Naive thymus-derived CD8-positive, alpha-beta T cell (primary cell): ENCODE data around the gene GIGYF1. TPM values are rescaled to one million over a fixed set of nuclear protein-coding genes. Genes with fewer than 3 reads are reported as not detected.
A peak's percentile ranks its signal among the peaks of the same experiment; 100 is the strongest.
"Not testable (repeated sequence)": the region's sequence is repeated elsewhere in the genome, so short reads cannot be mapped to it uniquely, and the experiment has no call there.

ENCODE experiments used
- ATAC-seq, 2 donors: fragments of 150-1000 bp; cut with Tn5 transposase in 1 of 2; sonication (Bioruptor Pico), chemical (Tn5 transposase) in 1 of 2; 1 replicate in 1 of 2; 2 replicates in 1 of 2; pipeline ENCODE4 v1.10.0; 2021; ENCODE audit warnings: mild to moderate bottlenecking in 2 of 2, moderate library complexity in 2 of 2
- POLR2A ChIA-PET: fragments of 350-600 bp; sonication (Branson Sonifier 250); formaldehyde crosslinking; loops from one replicate; lab custom pipeline; 2021; ENCODE audit warnings: antibody characterized with exemption; lab: Charles Lee
- DNase-seq, 10 donors: peaks; one replicate each; pipeline versions ENCODE4 v3.0.0 to v3.0.0-alpha.2; 2020 to 2022
- H3K27ac Mint-ChIP-seq, 10 donors: one replicate each; pipeline ENCODE4 v1.8.0; 2020 to 2022; ENCODE audit warnings: mild to moderate bottlenecking in 10 of 10, mixed read lengths in 10 of 10, moderate library complexity in 4 of 10, inconsistent platforms in 1 of 10
- H3K27me3 Mint-ChIP-seq, 5 donors: one replicate each; pipeline ENCODE4 v1.8.0; 2021 to 2022; ENCODE audit warnings: mixed read lengths in 5 of 5
- H3K36me3 Mint-ChIP-seq, 3 donors: one replicate each; pipeline ENCODE4 v1.8.0; 2020 to 2022; ENCODE audit warnings: mixed read lengths in 3 of 3, mild to moderate bottlenecking in 2 of 3, inconsistent platforms in 1 of 3
- H3K4me1 Mint-ChIP-seq, 4 donors: one replicate each; pipeline ENCODE4 v1.8.0; 2021 to 2022; ENCODE audit warnings: mixed read lengths in 4 of 4
- H3K4me3 Mint-ChIP-seq, 10 donors: one replicate each; pipeline ENCODE4 v1.8.0; 2020 to 2022; ENCODE audit warnings: mild to moderate bottlenecking in 10 of 10, mixed read lengths in 10 of 10, moderate library complexity in 6 of 10, inconsistent platforms in 1 of 10
- H3K9me3 Mint-ChIP-seq, 9 donors: one replicate each; pipeline ENCODE4 v1.8.0; 2020 to 2022; ENCODE audit warnings: mixed read lengths in 9 of 9, mild to moderate bottlenecking in 3 of 9, inconsistent platforms in 1 of 9, moderate library complexity in 1 of 9
- polyA plus RNA-seq, 3 donors: library from polyadenylated mRNA; unstranded; fragments of 300-500 nt; fragmentation: Illumina TruSeq; gene quantifications; one replicate each; pipeline ENCODE4 v1.2.3, GENCODE V29; 2021
- total RNA-seq, 8 experiments: library from RNA in 2 of 8; stranded (reverse) in 2 of 8; gene quantifications; one replicate each; pipeline ENCODE4 v1.2.3 and lab custom pipeline; 2021 to 2026

Gene GIGYF1, protein sequence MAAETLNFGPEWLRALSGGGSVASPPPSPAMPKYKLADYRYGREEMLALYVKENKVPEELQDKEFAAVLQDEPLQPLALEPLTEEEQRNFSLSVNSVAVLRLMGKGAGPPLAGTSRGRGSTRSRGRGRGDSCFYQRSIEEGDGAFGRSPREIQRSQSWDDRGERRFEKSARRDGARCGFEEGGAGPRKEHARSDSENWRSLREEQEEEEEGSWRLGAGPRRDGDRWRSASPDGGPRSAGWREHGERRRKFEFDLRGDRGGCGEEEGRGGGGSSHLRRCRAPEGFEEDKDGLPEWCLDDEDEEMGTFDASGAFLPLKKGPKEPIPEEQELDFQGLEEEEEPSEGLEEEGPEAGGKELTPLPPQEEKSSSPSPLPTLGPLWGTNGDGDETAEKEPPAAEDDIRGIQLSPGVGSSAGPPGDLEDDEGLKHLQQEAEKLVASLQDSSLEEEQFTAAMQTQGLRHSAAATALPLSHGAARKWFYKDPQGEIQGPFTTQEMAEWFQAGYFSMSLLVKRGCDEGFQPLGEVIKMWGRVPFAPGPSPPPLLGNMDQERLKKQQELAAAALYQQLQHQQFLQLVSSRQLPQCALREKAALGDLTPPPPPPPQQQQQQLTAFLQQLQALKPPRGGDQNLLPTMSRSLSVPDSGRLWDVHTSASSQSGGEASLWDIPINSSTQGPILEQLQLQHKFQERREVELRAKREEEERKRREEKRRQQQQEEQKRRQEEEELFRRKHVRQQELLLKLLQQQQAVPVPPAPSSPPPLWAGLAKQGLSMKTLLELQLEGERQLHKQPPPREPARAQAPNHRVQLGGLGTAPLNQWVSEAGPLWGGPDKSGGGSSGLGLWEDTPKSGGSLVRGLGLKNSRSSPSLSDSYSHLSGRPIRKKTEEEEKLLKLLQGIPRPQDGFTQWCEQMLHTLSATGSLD (N-terminal part only)
- total RNA-seq: 100 to 1,000 TPM; 118 to 122 TPM
- 1 to 10 TPM in 2 of 3 donors, under 1 TPM in 1; 0.83 to 3.0 (median 1.0) TPM for polyA plus RNA-seq
- total RNA-seq (lab: John Stamatoyannopoulos, UW): 192 to 397 (median 244) reads per million in 6 experiments

- Mint-ChIP-seq H3K4me1 (peaks cover 19 to 42% (median 35%) of the 10 kb centered on the region in 4 donors), H3K9me3 (no peaks in the 10 kb centered on the region), H3K27me3 (no peaks in the 10 kb centered on the region), H3K36me3 (peaks cover 0 to 5% (median 5%) of the 10 kb centered on the region in 3 donors), H3K4me3 (peak within 1 kb of the TSS; percentile 88 to 99 (median 95)), H3K27ac (peak within 1 kb of the TSS; percentile 91 to 98 (median 94))
- DNase-seq (peak; percentile 41 to 80 (median 64)), ATAC-seq (peak; percentile 73 to 77)
- POLR2A ChIA-PET: interaction anchor here (0.6 to 12.7 kb wide), 11 partner anchors 12 to 144 kb away, joined by 3 to 170 read pairs (median 8); partner anchors contain the start of genes FBXO24, LRCH4, MOSPD3 and POP7
These were observed at the start of gene GIGYF1 for GRCh38 chr7:100694098-100694745. GIGYF1 (minus strand) TSS chr7:100694250; CDS start chr7:100688238, 6,012 bp downstream.

- peaks cover 1 to 19% (median 4%) of the 10 kb centered on the region in 5 donors for H3K27me3 Mint-ChIP-seq
- DNase-seq (no peak), ATAC-seq (no peak)
- H3K36me3 Mint-ChIP-seq: no peaks in the 10 kb centered on the region
- H3K4me1 Mint-ChIP-seq: peaks cover 0 to 3% (median under 1%) of the 10 kb centered on the region in 4 donors
- no peak overlapping the region for H3K27ac Mint-ChIP-seq
- POLR2A ChIA-PET: no interaction called here
- peaks cover 0 to 10% (median 3%) of the 10 kb centered on the region in 9 donors for H3K9me3 Mint-ChIP-seq
- no peak overlapping the region for H3K4me3 Mint-ChIP-seq
These were observed 45.9 kb upstream of the GIGYF1 start for GRCh38 chr7:100739934-100740333.

- H3K4me3 Mint-ChIP-seq: no peak overlapping the region
- H3K27ac Mint-ChIP-seq: no peak overlapping the region
- peaks cover 0 to 4% (median 1%) of the 10 kb centered on the region in 4 donors for H3K4me1 Mint-ChIP-seq
- H3K27me3 Mint-ChIP-seq: peaks cover 0 to 12% (median 9%) of the 10 kb centered on the region in 5 donors
- POLR2A ChIA-PET: interaction anchor here (0.6 kb wide), 1 partner anchor 128 kb away, joined by 4 read pairs; no protein-coding TSS in a partner anchor
- no peaks in the 10 kb centered on the region for H3K36me3 Mint-ChIP-seq
- ATAC-seq: no peak
- no peak for DNase-seq
- no peaks in the 10 kb centered on the region for H3K9me3 Mint-ChIP-seq
These were observed 42.6 kb upstream of the GIGYF1 start for GRCh38 chr7:100736671-100737070.

DNA sequence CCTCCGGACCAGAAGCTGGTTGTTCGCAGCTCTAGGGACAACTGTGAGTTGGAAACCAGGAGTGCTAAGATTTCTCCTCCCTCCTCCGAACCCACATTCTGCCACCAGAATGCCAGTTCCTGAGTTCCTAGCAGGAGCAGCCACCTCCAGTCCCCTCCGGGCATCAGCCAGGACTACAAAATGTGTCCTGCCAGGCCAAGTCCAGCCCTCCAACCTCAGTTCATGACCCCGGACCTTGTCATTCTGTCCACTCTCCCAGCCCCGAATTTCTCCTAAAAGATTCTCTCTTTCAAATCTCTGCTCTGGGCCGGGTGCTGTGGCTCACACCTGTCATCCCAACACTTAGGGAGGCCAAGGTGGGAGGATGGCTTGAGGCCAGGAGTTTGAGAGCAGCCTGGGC lies 41.7 kb upstream of the GIGYF1 start:
- H3K4me1 Mint-ChIP-seq: peaks cover 0 to 4% (median 1%) of the 10 kb centered on the region in 4 donors
- no peaks in the 10 kb centered on the region for H3K36me3 Mint-ChIP-seq
- POLR2A ChIA-PET: no interaction called here
- peaks cover 0 to 19% (median 9%) of the 10 kb centered on the region in 5 donors for H3K27me3 Mint-ChIP-seq
- H3K27ac Mint-ChIP-seq: no peak overlapping the region
- no peak overlapping the region for H3K4me3 Mint-ChIP-seq
- ATAC-seq (no peak), DNase-seq (no peak)
- no peaks in the 10 kb centered on the region for H3K9me3 Mint-ChIP-seq

DNA sequence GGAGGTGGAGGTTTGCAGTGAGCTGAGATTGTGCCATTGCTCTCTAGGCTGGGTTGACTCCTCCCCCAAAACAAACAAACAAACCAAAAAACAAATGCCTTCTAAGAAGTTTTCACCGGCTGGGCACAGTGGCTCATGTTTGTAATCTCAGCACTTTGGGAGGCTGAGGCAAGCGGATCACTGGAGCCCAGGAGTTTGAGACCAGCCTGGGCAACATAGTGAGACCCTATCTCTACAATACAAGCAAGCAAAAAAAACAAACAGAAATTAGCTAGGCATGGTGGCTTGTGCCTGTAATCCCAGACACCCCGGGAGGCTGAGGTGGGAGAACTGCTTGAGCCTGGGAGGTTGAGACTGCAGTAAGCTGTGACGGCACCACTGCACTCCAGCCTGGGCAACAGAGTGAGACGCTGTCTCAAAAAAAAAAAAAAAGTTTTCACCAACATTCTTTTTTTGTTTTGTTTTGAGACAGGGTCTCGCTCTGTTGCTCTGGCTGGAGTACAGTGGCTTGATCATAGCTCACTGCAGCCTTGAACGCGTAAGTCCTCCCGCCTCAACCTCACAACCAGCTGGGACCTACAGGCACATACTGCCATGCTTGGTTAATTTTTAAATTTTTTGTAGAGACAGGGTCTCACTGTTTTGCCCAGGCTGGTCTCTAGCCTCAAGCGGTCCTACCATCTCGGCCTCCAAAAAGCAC lies 38.0 kb upstream of the GIGYF1 start:
- Mint-ChIP-seq H3K27ac (no peak overlapping the region), H3K36me3 (no peaks in the 10 kb centered on the region), H3K27me3 (peaks cover 0 to 27% (median 17%) of the 10 kb centered on the region in 5 donors), H3K4me1 (peaks cover 0 to 4% (median 1%) of the 10 kb centered on the region in 4 donors), H3K4me3 (no peak overlapping the region), H3K9me3 (no peaks in the 10 kb centered on the region)
- POLR2A ChIA-PET: no interaction called here
- DNase-seq (no peak), ATAC-seq (no peak)

GRCh38 chr7:100730136-100730800 lies 36.2 kb upstream of the GIGYF1 start:
- Mint-ChIP-seq H3K27ac (no peak overlapping the region), H3K36me3 (no peaks in the 10 kb centered on the region), H3K4me1 (peaks cover under 1 to 4% (median 2%) of the 10 kb centered on the region in 4 donors), H3K4me3 (no peak overlapping the region), H3K27me3 (peaks cover 0 to 18% (median 16%) of the 10 kb centered on the region in 5 donors), H3K9me3 (no peaks in the 10 kb centered on the region)
- ATAC-seq (no peak), DNase-seq (no peak)
- POLR2A ChIA-PET: no interaction called here

GRCh38 chr7:100728196-100728595 lies 34.1 kb upstream of the GIGYF1 start:
- H3K27ac Mint-ChIP-seq: peak overlapping the region in 1 of 10 donors; percentile 87
- peaks cover 2 to 6% (median 3%) of the 10 kb centered on the region in 4 donors for H3K4me1 Mint-ChIP-seq
- POLR2A ChIA-PET: interaction anchor here (0.8 to 1.1 kb wide), 2 partner anchors 19 to 22 kb away, joined by 3 to 4 read pairs; partner anchors contain the start of gene POP7
- H3K9me3 Mint-ChIP-seq: no peaks in the 10 kb centered on the region
- H3K27me3 Mint-ChIP-seq: peaks cover under 1 to 34% (median 17%) of the 10 kb centered on the region in 5 donors
- no peak for ATAC-seq
- DNase-seq: no peak
- no peak overlapping the region for H3K4me3 Mint-ChIP-seq
- no peaks in the 10 kb centered on the region for H3K36me3 Mint-ChIP-seq

DNA sequence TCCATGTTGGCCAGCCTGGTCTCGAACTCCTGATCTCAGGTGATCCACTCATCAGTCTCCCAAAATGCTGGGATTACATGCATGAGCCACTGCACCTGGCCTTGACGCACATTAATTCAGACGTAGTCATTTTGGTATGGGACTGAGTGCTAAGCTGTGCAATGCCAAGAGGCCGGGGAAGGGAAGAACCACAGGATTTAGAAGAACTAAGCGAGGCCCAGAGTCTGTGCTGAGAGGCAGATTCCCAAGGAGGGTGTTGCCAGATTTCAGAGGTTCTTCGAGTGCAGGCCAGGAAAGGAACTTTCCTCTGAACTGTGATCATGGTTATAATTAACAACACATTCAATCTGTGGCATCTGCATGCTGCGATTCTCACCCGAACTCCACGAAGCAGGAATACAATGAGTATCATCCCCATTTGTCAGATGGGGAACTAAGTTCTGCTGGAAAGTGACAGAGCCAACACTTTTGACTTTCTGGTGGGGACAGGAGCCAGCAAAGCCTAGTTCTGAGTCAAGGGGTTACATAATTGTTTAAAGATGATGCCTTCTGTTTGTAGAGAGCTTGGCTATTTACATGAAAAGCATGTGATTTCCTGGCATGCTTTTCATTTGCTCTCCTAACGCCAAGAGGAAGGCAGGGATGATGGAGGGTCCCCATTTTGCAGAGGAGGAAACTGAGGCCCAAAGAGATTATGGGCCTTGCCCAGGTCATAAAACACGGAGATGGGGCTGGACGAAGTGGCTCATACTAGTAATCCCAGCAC lies 33.1 kb upstream of the GIGYF1 start:
- no peak for DNase-seq
- ATAC-seq: no peak
- Mint-ChIP-seq H3K9me3 (no peaks in the 10 kb centered on the region), H3K36me3 (no peaks in the 10 kb centered on the region), H3K27me3 (peaks cover 7 to 44% (median 24%) of the 10 kb centered on the region in 5 donors), H3K4me1 (peaks cover 2 to 6% (median 3%) of the 10 kb centered on the region in 4 donors), H3K4me3 (no peak overlapping the region), H3K27ac (peak overlapping the region in 1 of 10 donors; percentile 24)
- POLR2A ChIA-PET: interaction anchor here (1.1 kb wide), 1 partner anchor 21 kb away, joined by 4 read pairs; the partner anchor contains the start of gene POP7

DNA sequence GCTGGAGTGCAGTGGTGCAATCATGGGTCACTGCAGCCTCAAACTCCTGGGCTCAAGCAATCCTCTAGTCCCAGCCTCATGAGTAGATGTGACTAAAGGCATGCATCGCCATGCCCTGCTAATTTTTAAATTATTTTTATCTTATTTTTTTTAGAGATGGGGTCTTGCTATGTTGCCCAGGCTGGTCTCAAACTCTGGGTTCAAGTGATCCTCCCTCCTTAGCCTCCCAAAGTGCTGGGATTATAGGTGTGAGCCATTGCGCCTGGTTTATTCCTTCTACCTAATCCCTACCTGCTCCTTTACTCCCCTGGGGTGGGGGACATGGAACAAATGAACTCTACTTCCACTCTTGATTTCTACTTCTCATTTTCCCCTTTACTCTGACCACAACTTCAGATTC lies 30.3 kb upstream of the GIGYF1 start:
- ATAC-seq, H3K4me1 Mint-ChIP-seq, H3K36me3 Mint-ChIP-seq, H3K9me3 Mint-ChIP-seq, H3K27ac Mint-ChIP-seq, DNase-seq, H3K4me3 Mint-ChIP-seq: not testable (repeated sequence)
- H3K27me3 Mint-ChIP-seq: peaks cover 19 to 70% (median 38%) of the 10 kb centered on the region in 5 donors
- POLR2A ChIA-PET: interaction anchor here (1.0 kb wide), 1 partner anchor 160 kb away, joined by 3 read pairs; no protein-coding TSS in a partner anchor

DNA sequence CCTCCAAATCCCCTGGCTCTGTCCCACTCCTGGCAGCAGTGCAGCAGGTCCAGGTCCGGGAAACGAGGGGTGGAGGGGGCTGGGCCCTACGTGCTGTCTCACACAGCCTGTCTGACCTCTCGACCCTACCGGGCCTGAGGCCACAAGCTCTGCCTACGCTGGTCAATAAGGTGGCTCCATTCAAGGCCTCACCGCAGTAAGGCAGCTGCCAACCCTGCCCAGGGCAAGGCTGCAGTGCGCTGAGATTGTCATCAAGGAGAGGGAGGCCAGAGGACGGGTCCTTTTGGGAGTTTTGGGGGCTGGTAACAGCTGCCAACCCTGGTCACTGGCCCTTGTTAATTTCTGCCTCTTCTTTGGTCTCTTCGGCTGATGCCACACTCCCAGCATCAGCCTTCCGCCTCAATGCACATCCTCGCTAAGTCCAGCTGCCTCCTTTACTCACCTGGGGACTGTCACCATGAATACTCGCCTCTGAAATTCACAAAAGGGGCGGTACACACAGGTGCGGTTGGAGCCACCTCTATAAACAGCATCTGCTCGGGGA lies 29.8 kb upstream of the GIGYF1 start:
- Mint-ChIP-seq H3K27me3 (peaks cover 22 to 73% (median 43%) of the 10 kb centered on the region in 5 donors), H3K4me3 (no peak overlapping the region), H3K4me1 (peaks cover 2 to 6% (median 4%) of the 10 kb centered on the region in 4 donors), H3K9me3 (peaks cover 0 to 7% (median 3%) of the 10 kb centered on the region in 9 donors), H3K27ac (no peak overlapping the region), H3K36me3 (peaks cover 0 to 4% (median 0%) of the 10 kb centered on the region in 3 donors)
- ATAC-seq (no peak), DNase-seq (no peak)
- POLR2A ChIA-PET: interaction anchor here (0.6 kb wide), 2 partner anchors 114 to 170 kb away, joined by 4 to 7 read pairs; no protein-coding TSS in a partner anchor
